Breast epithelium (tissue), 4 donors: ENCODE results near the gene PDE6B. TPM values are rescaled to one million over a fixed set of nuclear protein-coding genes. Genes with fewer than 3 reads are reported as not detected.

Source experiments
- DNase-seq, 2 donors: peaks; one replicate each; pipeline ENCODE4 v3.0.0-alpha.2; 2019; ENCODE audit warnings: low spot score in 2 of 2
- H3K27ac ChIP-seq, 2 donors: fragments of 200-600 bp; sonication (generic) in 1 of 2; one replicate each; pipeline ENCODE4 v1.5.1; 2016 to 2019; ENCODE audit warnings: mild to moderate bottlenecking in 1 of 2
- H3K27me3 ChIP-seq, 2 donors: fragments of 200-600 bp; sonication (generic) in 1 of 2; one replicate each; pipeline versions ENCODE4 v1.5.1 to v1.6.0; 2017 to 2019; ENCODE audit warnings: control low read depth in 1 of 2, mild to moderate bottlenecking in 1 of 2
- H3K36me3 ChIP-seq: fragments of 200-600 bp; one replicate; pipeline ENCODE4 v1.5.1; 2019
- H3K4me1 ChIP-seq, 2 donors: fragments of 200-600 bp; sonication (generic); one replicate each; pipeline ENCODE4 v1.5.1; 2016 to 2019; ENCODE audit warnings: control low read depth in 1 of 2
- H3K4me3 ChIP-seq, 3 donors: fragments of 200-600 bp; sonication (generic); 1 replicate in 2 of 3; 2 replicates in 1 of 3; pipeline ENCODE4 v1.5.1; 2016 to 2019; ENCODE audit warnings: mild to moderate bottlenecking in 3 of 3, moderate library complexity in 2 of 3
- H3K9me3 ChIP-seq, 2 donors: fragments of 200-600 bp; sonication (generic) in 1 of 2; one replicate each; pipeline ENCODE4 v1.5.1; 2016 to 2019; ENCODE audit warnings: control low read depth in 1 of 2
- CTCF ChIP-seq, 3 donors: fragments of 450-650 bp; IDR thresholded peaks; one replicate each; pipeline ENCODE4 v1.5.1; 2016 to 2017; ENCODE audit warnings: antibody characterized with exemption in 3 of 3, mild to moderate bottlenecking in 3 of 3, moderate library complexity in 3 of 3
- POLR2A ChIP-seq: fragments of 450-650 bp; IDR thresholded peaks from one replicate; pipeline ENCODE4 v1.6.1; 2016; ENCODE audit warnings: antibody characterized with exemption, mild to moderate bottlenecking, moderate library complexity
- POLR2AphosphoS5 ChIP-seq, 3 donors: sonication (generic); formaldehyde crosslinking; IDR thresholded peaks; one replicate each; pipeline ENCODE4 v1.6.1; 2017; ENCODE audit warnings: antibody characterized with exemption in 3 of 3
- intact Hi-C: fragments of 100-400 bp; cut with DNase I; formaldehyde crosslinking; loops from one replicate; pipeline ENCODE4 v1.15.1; 2023; ENCODE audit warnings: low total_unique reads
- total RNA-seq, 3 donors: library from RNA; depleted of rRNA; stranded (reverse); fragments of >200 nt; gene quantifications; one replicate each; pipeline ENCODE4 v1.1.0, GENCODE V29; 2016

Gene PDE6B
- total RNA-seq, 3 donors from 2014 or later = 2.7 to 10.2 (median 8.5) TPM

GRCh38 chr4:700587-701264 lies 75.4 kb downstream of the PDE6B start:
- Histone ChIP-seq H3K4me1 (no peaks in the 10 kb centered on the region), H3K27me3 (no peaks in the 10 kb centered on the region), H3K36me3 (no peaks in the 10 kb centered on the region), H3K4me3 (no peak overlapping the region), H3K9me3 (no peaks in the 10 kb centered on the region), H3K27ac (no peak overlapping the region)
- DNase-seq = no peak
- no peak for TF ChIP-seq POLR2A
- no peak for TF ChIP-seq CTCF (IDR thresholded peaks at IDR 0.05)
- no peak for TF ChIP-seq POLR2AphosphoS5 (IDR thresholded peaks at IDR 0.05)
- intact Hi-C loops = no loop called here

- no peaks in the 10 kb centered on the region for H3K4me1 ChIP-seq
- H3K27ac ChIP-seq = no peak overlapping the region
- no peak for DNase-seq
- H3K27me3 ChIP-seq = no peaks in the 10 kb centered on the region
- TF ChIP-seq CTCF (IDR thresholded peaks at IDR 0.05) (no peak), POLR2AphosphoS5 (IDR thresholded peaks at IDR 0.05) (no peak), POLR2A (no peak)
- intact Hi-C loops = no loop called here
- H3K36me3 ChIP-seq = no peaks in the 10 kb centered on the region
- H3K4me3 ChIP-seq = no peak overlapping the region
- H3K9me3 ChIP-seq = no peaks in the 10 kb centered on the region
Observed at GRCh38 chr4:702618-703048, 77.3 kb downstream of the PDE6B start.

GRCh38 chr4:703336-704197 lies 78.2 kb downstream of the PDE6B start:
- H3K27me3 ChIP-seq = no peaks in the 10 kb centered on the region
- no peaks in the 10 kb centered on the region for H3K36me3 ChIP-seq
- no peak for TF ChIP-seq POLR2A
- no peak for TF ChIP-seq POLR2AphosphoS5 (IDR thresholded peaks at IDR 0.05)
- TF ChIP-seq CTCF (IDR thresholded peaks at IDR 0.05) = no peak
- no peak for DNase-seq
- peaks cover 0 to 6% of the 10 kb centered on the region in 2 donors for H3K4me1 ChIP-seq
- no peak overlapping the region for H3K27ac ChIP-seq
- H3K4me3 ChIP-seq = no peak overlapping the region
- intact Hi-C loops = no loop called here
- no peaks in the 10 kb centered on the region for H3K9me3 ChIP-seq

GRCh38 chr4:704198-704891 lies 79.0 kb downstream of the PDE6B start:
- TF ChIP-seq CTCF (IDR thresholded peaks at IDR 0.05) (no peak), POLR2A (no peak), POLR2AphosphoS5 (IDR thresholded peaks at IDR 0.05) (no peak)
- H3K4me1 ChIP-seq = peaks cover 0 to 7% of the 10 kb centered on the region in 2 donors
- H3K27me3 ChIP-seq = no peaks in the 10 kb centered on the region
- H3K27ac ChIP-seq = no peak overlapping the region
- no peaks in the 10 kb centered on the region for H3K9me3 ChIP-seq
- intact Hi-C loops = no loop called here
- DNase-seq = no peak
- no peak overlapping the region for H3K4me3 ChIP-seq
- no peaks in the 10 kb centered on the region for H3K36me3 ChIP-seq
